ENCODE measurements around the gene NOC3L.
A peak's percentile ranks its signal among the peaks of the same experiment; 100 is the strongest.
"Not testable (repeated sequence)": the region's sequence is repeated elsewhere in the genome, so short reads cannot be mapped to it uniquely, and the experiment has no call there.

NOC3L gene

GRCh38 chr10:94361171-94361794, 1.5 kb downstream of the NOC3L start:
- DNase-seq (ENCODE audit: low read depth in 2 of 2, low spot score in 1 of 2), result no peak

GRCh38 chr10:94358480-94358879, 4.3 kb downstream of the NOC3L start:
- DNase-seq (ENCODE audit: low read depth in 2 of 2, low spot score in 1 of 2), result no peak

- DNase-seq (ENCODE audit: low read depth in 2 of 2, low spot score in 1 of 2), result no peak
Observed at GRCh38 chr10:94357193-94357592, 5.5 kb downstream of the NOC3L start.

GRCh38 chr10:94355841-94356240, 6.9 kb downstream of the NOC3L start:
- DNase-seq (ENCODE audit: low read depth in 2 of 2, low spot score in 1 of 2), result no peak

- no peak for DNase-seq (ENCODE audit: low read depth in 2 of 2, low spot score in 1 of 2)
Observed at GRCh38 chr10:94353336-94353735, 9.4 kb downstream of the NOC3L start.

- no peak for DNase-seq (ENCODE audit: low read depth in 2 of 2, low spot score in 1 of 2)
Observed at GRCh38 chr10:94351089-94351488, 11.7 kb downstream of the NOC3L start.

GRCh38 chr10:94350500-94350899, 12.2 kb downstream of the NOC3L start:
- DNase-seq (ENCODE audit: low read depth in 2 of 2, low spot score in 1 of 2), result not testable (repeated sequence)

GRCh38 chr10:94349327-94349726, 13.4 kb downstream of the NOC3L start:
- no peak for DNase-seq (ENCODE audit: low read depth in 2 of 2, low spot score in 1 of 2)

- no peak for DNase-seq (ENCODE audit: low read depth in 2 of 2, low spot score in 1 of 2)
Observed at GRCh38 chr10:94344522-94345122, 18.1 kb downstream of the NOC3L start.

- DNase-seq (ENCODE audit: low read depth in 2 of 2, low spot score in 1 of 2), result no peak
Observed at GRCh38 chr10:94343151-94343550, 19.6 kb downstream of the NOC3L start.

- no peak for DNase-seq (ENCODE audit: low read depth in 2 of 2, low spot score in 1 of 2)
Observed at GRCh38 chr10:94334857-94335256, 27.9 kb downstream of the NOC3L start.

- DNase-seq (ENCODE audit: low read depth in 2 of 2, low spot score in 1 of 2), result no peak
Observed at GRCh38 chr10:94333051-94333450, 29.7 kb downstream of the NOC3L start.

GRCh38 chr10:94328613-94329012, 34.1 kb downstream of the NOC3L start:
- no peak for DNase-seq (ENCODE audit: low read depth in 2 of 2, low spot score in 1 of 2)

- DNase-seq (ENCODE audit: low read depth in 2 of 2, low spot score in 1 of 2), result no peak
Observed at GRCh38 chr10:94327649-94328048, 35.1 kb downstream of the NOC3L start.

- no peak for DNase-seq (ENCODE audit: low read depth in 2 of 2, low spot score in 1 of 2)
Observed at GRCh38 chr10:94324609-94325233, 38.0 kb downstream of the NOC3L start.

GRCh38 chr10:94320285-94320914, 42.3 kb downstream of the NOC3L start:
- DNase-seq (ENCODE audit: low read depth in 2 of 2, low spot score in 1 of 2), result peak; percentile 8 to 35

- DNase-seq (ENCODE audit: low read depth in 2 of 2, low spot score in 1 of 2), result no peak
Observed at GRCh38 chr10:94316560-94316959, 46.2 kb downstream of the NOC3L start.

- no peak for DNase-seq (ENCODE audit: low read depth in 2 of 2, low spot score in 1 of 2)
Observed at GRCh38 chr10:94315975-94316464, 46.7 kb downstream of the NOC3L start.

- DNase-seq (ENCODE audit: low read depth in 2 of 2, low spot score in 1 of 2), result no peak
Observed at GRCh38 chr10:94315024-94315451, 47.7 kb downstream of the NOC3L start.

GRCh38 chr10:94310369-94310768, 52.4 kb downstream of the NOC3L start:
- DNase-seq (ENCODE audit: low read depth in 2 of 2, low spot score in 1 of 2), result no peak

GRCh38 chr10:94308866-94309265, 53.9 kb downstream of the NOC3L start:
- no peak for DNase-seq (ENCODE audit: low read depth in 2 of 2, low spot score in 1 of 2)

- DNase-seq (ENCODE audit: low read depth in 2 of 2, low spot score in 1 of 2), result no peak
Observed at GRCh38 chr10:94307046-94307615, 55.6 kb downstream of the NOC3L start.
